GM19351 (cell line): ENCODE measurements around the gene GPATCH1.
"Not testable (repeated sequence)": the region's sequence is repeated elsewhere in the genome, so short reads cannot be mapped to it uniquely, and the experiment has no call there.

Source experiments
- ATAC-seq: cut with Tn5 transposase; IDR thresholded peaks from one replicate; pipeline ENCODE4 v1.9.1; 2021; ENCODE audit warnings: mild to moderate bottlenecking, moderate library complexity; ENCODE audit not compliant: unreplicated experiment

GPATCH1 gene

GRCh38 chr19:33110137-33110910 is 29.3 kb downstream of the GPATCH1 start:
- ATAC-seq, result no peak

GRCh38 chr19:33111587-33111986 is 30.6 kb downstream of the GPATCH1 start:
- ATAC-seq, result no peak

GRCh38 chr19:33114312-33114711 is 33.3 kb downstream of the GPATCH1 start:
- no peak for ATAC-seq

- no peak for ATAC-seq
Observed at GRCh38 chr19:33117501-33117900, 36.5 kb downstream of the GPATCH1 start.

- ATAC-seq, result no peak
Observed at GRCh38 chr19:33118643-33119042, 37.7 kb downstream of the GPATCH1 start.

GRCh38 chr19:33124207-33125098 is 43.5 kb downstream of the GPATCH1 start:
- ATAC-seq, result no peak

GRCh38 chr19:33125929-33126388 is 45.0 kb downstream of the GPATCH1 start:
- ATAC-seq, result peak; percentile 66

GRCh38 chr19:33126712-33127111 is 45.7 kb downstream of the GPATCH1 start:
- ATAC-seq, result not testable (repeated sequence)

- ATAC-seq, result no peak
Observed at GRCh38 chr19:33129901-33130300, 48.9 kb downstream of the GPATCH1 start.

GRCh38 chr19:33130433-33130832 is 49.5 kb downstream of the GPATCH1 start:
- ATAC-seq, result no peak

GRCh38 chr19:33132021-33132420 is 51.0 kb downstream of the GPATCH1 start, which contains the start of gene WDR88:
TSS of gene WDR88 (plus strand) at chr19:33132114. CDS start at chr19:33132170, 56 bp downstream.
- no peak for ATAC-seq

- ATAC-seq, result no peak
Observed at GRCh38 chr19:33132425-33132824, 51.4 kb downstream of the GPATCH1 start.

- no peak for ATAC-seq
Observed at GRCh38 chr19:33133438-33134031, 52.6 kb downstream of the GPATCH1 start.

- no peak for ATAC-seq
Observed at GRCh38 chr19:33134571-33135041, 53.6 kb downstream of the GPATCH1 start.

GRCh38 chr19:33139165-33139564 is 58.2 kb downstream of the GPATCH1 start:
- ATAC-seq, result no peak

- peak; percentile 58 for ATAC-seq
Observed at GRCh38 chr19:33143897-33144405, 63.0 kb downstream of the GPATCH1 start.

- ATAC-seq, result no peak
Observed at GRCh38 chr19:33146209-33146608, 65.2 kb downstream of the GPATCH1 start.

GRCh38 chr19:33147538-33147937 is 66.6 kb downstream of the GPATCH1 start:
- no peak for ATAC-seq

GRCh38 chr19:33150852-33151518 is 70.0 kb downstream of the GPATCH1 start:
- ATAC-seq, result no peak

- no peak for ATAC-seq
Observed at GRCh38 chr19:33152176-33152575, 71.2 kb downstream of the GPATCH1 start.
